ENCODE measurements around the gene MAN2B2.

MAN2B2 gene

GRCh38 chr4:6655924-6656323, 80.9 kb downstream of the MAN2B2 start:
- FAIRE-seq (no peak), DNase-seq (ENCODE audit: insufficient read length, low spot score) (no peak)
- TF ChIP-seq CTCF (IDR thresholded peaks at IDR 0.05; ENCODE audit: insufficient read depth, missing control alignments): no peak

- TF ChIP-seq CTCF (IDR thresholded peaks at IDR 0.05; ENCODE audit: insufficient read depth, missing control alignments): no peak
- DNase-seq (ENCODE audit: insufficient read length, low spot score): no peak
- FAIRE-seq: no peak
Measured at GRCh38 chr4:6657242-6658208, 82.5 kb downstream of the MAN2B2 start.

GRCh38 chr4:6658209-6658595, 83.2 kb downstream of the MAN2B2 start:
- FAIRE-seq (no peak), DNase-seq (ENCODE audit: insufficient read length, low spot score) (no peak)
- TF ChIP-seq CTCF (IDR thresholded peaks at IDR 0.05; ENCODE audit: insufficient read depth, missing control alignments): no peak

DNA sequence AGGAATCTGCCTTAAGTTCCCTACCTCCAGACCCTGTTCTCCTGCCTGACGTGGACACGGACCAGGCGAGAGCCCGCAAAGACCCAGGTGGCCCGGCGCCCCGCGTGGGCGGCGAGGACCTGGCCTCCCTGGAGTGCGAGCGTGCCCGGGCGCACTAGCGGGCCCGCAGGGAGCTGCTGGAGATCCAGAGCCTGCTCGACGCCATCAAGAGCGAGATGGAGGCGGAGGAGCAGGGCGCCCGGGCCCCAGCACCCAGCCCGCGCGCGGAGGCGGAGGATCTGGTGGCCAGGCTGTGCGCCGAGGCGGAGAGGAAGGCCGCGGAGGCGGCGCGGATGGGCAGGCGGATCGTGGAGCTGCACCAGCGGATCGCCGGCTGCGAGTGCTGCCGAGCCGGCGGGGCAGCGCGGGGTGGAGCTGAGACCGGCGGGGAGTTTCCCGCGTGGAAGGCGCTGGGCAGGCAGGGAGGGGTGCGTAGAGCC, 83.6 kb downstream of the MAN2B2 start:
- no peak for FAIRE-seq
- DNase-seq (ENCODE audit: insufficient read length, low spot score): no peak

DNA sequence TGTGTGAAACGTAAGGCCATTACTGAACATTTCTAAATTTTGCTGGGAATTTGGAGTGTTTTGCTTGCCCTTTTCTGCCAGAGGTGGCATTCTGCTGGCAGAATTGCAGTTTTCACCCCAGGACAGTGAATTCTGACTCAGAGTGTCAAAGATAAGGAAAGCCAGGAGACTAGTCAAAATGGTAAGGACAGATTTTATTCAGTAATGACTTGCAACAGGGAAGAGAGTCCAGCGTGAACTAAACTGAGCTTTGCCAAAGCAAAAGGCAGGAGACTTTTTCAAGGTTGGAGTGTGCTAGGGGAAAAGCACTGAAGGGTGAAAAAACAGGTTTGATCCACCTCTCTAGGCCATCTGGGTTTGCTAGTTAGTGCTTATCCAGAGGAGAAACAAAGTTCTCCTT, 84.9 kb downstream of the MAN2B2 start:
- no peak for TF ChIP-seq CTCF (IDR thresholded peaks at IDR 0.05; ENCODE audit: insufficient read depth, missing control alignments)
- no peak for DNase-seq (ENCODE audit: insufficient read length, low spot score)
- FAIRE-seq: no peak

More for the DNA sequence above, 83.6 kb downstream of the MAN2B2 start:
- TF ChIP-seq CTCF (IDR thresholded peaks at IDR 0.05; ENCODE audit: insufficient read depth, missing control alignments): no peak

GRCh38 chr4:6660430-6660829, 85.4 kb downstream of the MAN2B2 start:
- DNase-seq (ENCODE audit: insufficient read length, low spot score): no peak
- FAIRE-seq: no peak
- no peak for TF ChIP-seq CTCF (IDR thresholded peaks at IDR 0.05; ENCODE audit: insufficient read depth, missing control alignments)

GRCh38 chr4:6662591-6662990, 87.6 kb downstream of the MAN2B2 start:
- FAIRE-seq (no peak), DNase-seq (ENCODE audit: insufficient read length, low spot score) (no peak)
- no peak for TF ChIP-seq CTCF (IDR thresholded peaks at IDR 0.05; ENCODE audit: insufficient read depth, missing control alignments)
